ENCODE measurements around the gene SPATA13. TPM values are rescaled to one million over a fixed set of nuclear protein-coding genes. Genes with fewer than 3 reads are reported as not detected.

Gene SPATA13
- total RNA-seq, 1 experiment from 2014 or later = 14.1 TPM

- no peak for TF ChIP-seq CTCF (conservative IDR thresholded peaks at IDR 0.05)
- H4K91ac ChIP-seq (ENCODE audit: insufficient read length, low read depth, low read length) = no peak overlapping the region
Observed at GRCh38 chr13:24153347-24153746, 7.2 kb upstream of the SPATA13 start.

More at GRCh38 chr13:24153347-24153746, 7.2 kb upstream of the SPATA13 start:
- Mint-ChIP-seq H3K9me3 (no peaks in the 10 kb centered on the region), H3K4me1 (peaks cover 22 to 29% of the 10 kb centered on the region in 2 experiments), H3K36me3 (ENCODE audit: insufficient read depth in 1 of 3, low read depth in 3 of 3) (no peaks in the 10 kb centered on the region), H3K27me3 (ENCODE audit: low read depth) (peaks cover 2% of the 10 kb centered on the region), H3K27ac (no peak overlapping the region), H3K4me3 (no peak overlapping the region)
- Histone ChIP-seq H3K14ac (ENCODE audit: insufficient read depth, low read length) (no peak overlapping the region), H3K56ac (ENCODE audit: insufficient read length, low read depth, low read length) (no peak overlapping the region), H3K4ac (ENCODE audit: low read depth, low read length) (no peak overlapping the region), H2BK12ac (ENCODE audit: insufficient read length, low read depth, low read length) (no peak overlapping the region), H3K9ac (ENCODE audit: extremely low read depth, insufficient read length, low read length) (no peak overlapping the region), H3K79me1 (ENCODE audit: insufficient read depth, low read depth, low read length, poor library complexity, severe bottlenecking) (no peaks in the 10 kb centered on the region), H3K27ac (ENCODE audit: insufficient read length, low read depth, low read length) (no peak overlapping the region), H3K27me3 (ENCODE audit: insufficient read depth, low read length) (no peaks in the 10 kb centered on the region), H2BK15ac (ENCODE audit: low read depth, low read length) (no peak overlapping the region), H4K8ac (replicated peaks; ENCODE audit: insufficient read length, low read depth, low read length) (no peak overlapping the region), H3T11ph (ENCODE audit: low read length) (no peak overlapping the region), H2AFZ (ENCODE audit: low read length) (no peak overlapping the region), H2BK20ac (ENCODE audit: low read depth, low read length, poor library complexity, severe bottlenecking) (no peak overlapping the region), H4K20me1 (ENCODE audit: control insufficient read depth, insufficient read depth, insufficient read length) (no peaks in the 10 kb centered on the region), H3K4me1 (ENCODE audit: insufficient read depth, low read length) (peaks cover 8% of the 10 kb centered on the region; the same call in 1 of the 2 replicates), H3K23me2 (ENCODE audit: insufficient read length, low read depth, low read length, poor library complexity, severe bottlenecking) (no peaks in the 10 kb centered on the region), H2AK5ac (ENCODE audit: insufficient read length, low read length) (no peak overlapping the region), H2BK120ac (ENCODE audit: low read depth, low read length, poor library complexity, severe bottlenecking) (no peak overlapping the region), H4K5ac (ENCODE audit: insufficient read length, low read depth, low read length) (no peak overlapping the region), H2BK5ac (ENCODE audit: insufficient read length, low read length) (no peak overlapping the region), H3K9me3 (ENCODE audit: control insufficient read depth, low read depth, low read length) (no peaks in the 10 kb centered on the region), H3K23ac (ENCODE audit: insufficient read length, low read depth, low read length) (no peak overlapping the region), H3K79me2 (ENCODE audit: insufficient read depth, low read length) (no peaks in the 10 kb centered on the region), H3K4me2 (ENCODE audit: insufficient read depth, insufficient read length, low read length) (no peak overlapping the region), H3K18ac (ENCODE audit: insufficient read length, low read depth, low read length) (no peak overlapping the region)
- WGBS (ENCODE audit: extremely low coverage, insufficient read length, low lambda C conversion rate) = no CpG with 5 or more reads among the region's 3 CpGs
- DNase-seq = no peak

All from H9 (cell line).